ENCODE results near the gene CCL15.

Gene CCL15

DNA sequence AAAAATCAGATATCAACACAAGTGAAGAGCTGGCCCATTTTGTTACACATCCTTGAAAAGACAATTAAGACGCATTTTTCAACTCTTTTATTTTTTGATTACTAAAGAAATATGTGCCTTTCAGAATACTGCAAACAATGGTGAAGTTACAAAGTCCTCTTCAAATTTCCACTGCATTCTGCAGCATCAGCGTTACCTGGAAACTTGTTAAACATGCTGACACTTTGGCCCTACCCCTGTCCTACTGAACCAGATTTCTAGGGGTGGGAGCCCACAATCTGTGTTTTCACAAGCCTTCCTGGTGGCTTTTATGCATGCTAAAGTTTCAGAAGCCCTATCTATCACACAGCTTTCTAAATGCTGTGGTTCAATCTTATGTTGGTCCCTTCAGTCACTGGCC, 10.3 kb downstream of the CCL15 start:
- DNase-seq (ENCODE audit: low spot score) = no peak

GRCh38 chr17:35988164-35988563, 13.2 kb downstream of the CCL15 start:
- no peak for DNase-seq (ENCODE audit: low spot score)

GRCh38 chr17:35986643-35987042, 14.7 kb downstream of the CCL15 start, which contains the start of gene CCL14:
Gene CCL14, minus strand, starts transcription at chr17:35986729. Its CDS starts 80 bp downstream, at chr17:35986649.
- no peak for DNase-seq (ENCODE audit: low spot score)

- DNase-seq (ENCODE audit: low spot score) = no peak
Observed at GRCh38 chr17:35984140-35984539, 17.2 kb downstream of the CCL15 start.

DNA sequence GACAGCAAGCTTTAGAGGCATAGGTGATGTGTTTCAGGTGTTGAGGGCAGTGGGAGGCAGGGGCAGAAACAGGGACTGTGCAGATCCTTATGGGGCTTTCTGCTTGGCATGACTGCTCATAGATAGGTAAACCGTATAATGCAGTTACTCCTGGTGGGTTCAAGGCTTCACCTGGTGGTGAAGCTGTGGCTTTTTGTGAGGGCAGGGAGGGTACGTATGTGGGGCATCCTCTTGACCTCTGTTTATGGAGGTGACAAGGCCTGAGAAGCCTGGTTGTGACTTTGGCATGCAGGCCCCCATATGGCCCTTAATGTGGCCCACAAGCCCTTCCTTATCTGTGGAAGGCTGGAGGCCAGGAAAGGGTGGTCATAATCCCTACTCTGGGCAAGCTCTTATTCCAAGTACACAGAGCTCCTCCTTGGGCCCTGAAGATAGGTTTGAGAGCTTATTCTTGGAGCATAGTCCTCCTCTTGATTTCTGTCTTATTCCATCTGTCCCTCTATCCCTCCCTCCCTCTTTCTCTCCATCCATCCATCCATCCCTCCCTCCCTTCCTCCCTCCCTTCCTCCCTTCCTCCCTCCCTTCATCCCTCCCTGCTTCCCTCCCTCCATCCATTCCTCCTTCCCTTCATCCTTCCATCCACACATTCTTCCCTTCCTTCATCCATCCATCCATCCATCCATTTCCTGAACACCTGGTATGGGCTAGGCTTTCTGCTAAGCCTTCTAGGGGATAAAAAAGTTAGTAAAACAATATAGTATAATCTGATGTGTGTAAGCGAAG, 18.8 kb downstream of the CCL15 start:
- no peak for DNase-seq (ENCODE audit: low spot score)

- DNase-seq (ENCODE audit: low spot score) = no peak
Observed at GRCh38 chr17:35981908-35982330, 19.4 kb downstream of the CCL15 start.

DNA sequence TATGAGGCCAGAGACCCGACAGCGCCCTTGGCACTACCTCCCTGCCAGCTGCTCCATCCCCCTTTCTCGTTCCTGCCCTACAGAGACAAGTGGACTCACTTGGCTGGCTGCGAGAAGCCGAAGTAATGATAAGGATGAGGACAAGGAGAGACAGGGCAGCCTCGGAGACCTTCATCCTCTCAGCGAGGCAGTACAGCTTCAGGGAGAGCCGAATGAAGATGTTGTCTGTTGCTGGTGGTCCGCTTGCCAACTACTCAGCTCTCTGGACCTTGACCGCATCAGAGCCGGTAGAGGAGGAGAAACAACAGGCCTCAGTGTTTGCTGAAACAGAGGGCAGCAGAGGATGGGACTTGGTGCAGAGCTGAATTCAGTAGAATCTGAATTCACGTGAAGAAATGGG, 20.1 kb downstream of the CCL15 start, which contains the start of gene CCL16:
CCL16 (minus strand) TSS at position 252 of the 400 bp plus-strand sequence; CDS start at position 175, 77 bp downstream.
- no peak for DNase-seq (ENCODE audit: low spot score)

DNA sequence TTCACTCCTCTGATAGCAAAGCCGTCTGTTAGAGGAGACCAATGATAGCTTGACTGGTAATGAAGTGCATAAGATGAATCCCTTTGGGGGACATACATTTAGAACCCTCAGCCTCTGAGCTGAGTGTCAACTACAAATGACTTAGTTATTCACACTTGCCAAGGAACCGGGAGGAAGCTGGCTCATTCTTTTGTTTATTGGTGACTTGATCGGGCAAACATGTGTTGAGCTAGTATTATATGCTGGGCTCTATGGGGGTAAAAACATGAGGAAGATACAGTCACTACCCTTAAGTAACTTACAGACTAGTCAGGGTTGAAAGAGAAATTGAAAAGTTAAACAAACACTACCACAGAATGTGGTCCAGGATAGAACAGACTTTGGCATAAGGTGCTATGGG, 23.0 kb downstream of the CCL15 start:
- DNase-seq (ENCODE audit: low spot score) = no peak

DNA sequence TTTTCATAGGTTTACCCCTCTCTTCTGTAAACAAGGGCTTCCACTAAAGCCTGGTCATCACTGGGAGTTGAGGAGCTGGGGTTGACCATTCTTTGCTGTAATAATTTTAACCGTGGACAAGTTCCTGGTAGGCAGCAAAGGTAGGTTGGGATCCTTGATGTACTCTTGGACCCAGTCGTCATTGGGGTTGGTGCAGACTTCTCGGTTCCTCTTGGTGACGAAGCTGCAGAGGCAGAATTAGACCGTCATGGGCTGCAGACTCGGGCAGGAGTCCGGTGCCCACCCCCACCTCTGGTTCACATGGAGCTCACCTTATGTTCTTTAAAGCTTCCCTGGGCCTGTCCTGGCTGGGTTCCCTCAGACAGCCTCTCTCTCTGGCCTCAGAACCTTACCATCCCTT, 23.8 kb downstream of the CCL15 start:
- no peak for DNase-seq (ENCODE audit: low spot score)

DNA sequence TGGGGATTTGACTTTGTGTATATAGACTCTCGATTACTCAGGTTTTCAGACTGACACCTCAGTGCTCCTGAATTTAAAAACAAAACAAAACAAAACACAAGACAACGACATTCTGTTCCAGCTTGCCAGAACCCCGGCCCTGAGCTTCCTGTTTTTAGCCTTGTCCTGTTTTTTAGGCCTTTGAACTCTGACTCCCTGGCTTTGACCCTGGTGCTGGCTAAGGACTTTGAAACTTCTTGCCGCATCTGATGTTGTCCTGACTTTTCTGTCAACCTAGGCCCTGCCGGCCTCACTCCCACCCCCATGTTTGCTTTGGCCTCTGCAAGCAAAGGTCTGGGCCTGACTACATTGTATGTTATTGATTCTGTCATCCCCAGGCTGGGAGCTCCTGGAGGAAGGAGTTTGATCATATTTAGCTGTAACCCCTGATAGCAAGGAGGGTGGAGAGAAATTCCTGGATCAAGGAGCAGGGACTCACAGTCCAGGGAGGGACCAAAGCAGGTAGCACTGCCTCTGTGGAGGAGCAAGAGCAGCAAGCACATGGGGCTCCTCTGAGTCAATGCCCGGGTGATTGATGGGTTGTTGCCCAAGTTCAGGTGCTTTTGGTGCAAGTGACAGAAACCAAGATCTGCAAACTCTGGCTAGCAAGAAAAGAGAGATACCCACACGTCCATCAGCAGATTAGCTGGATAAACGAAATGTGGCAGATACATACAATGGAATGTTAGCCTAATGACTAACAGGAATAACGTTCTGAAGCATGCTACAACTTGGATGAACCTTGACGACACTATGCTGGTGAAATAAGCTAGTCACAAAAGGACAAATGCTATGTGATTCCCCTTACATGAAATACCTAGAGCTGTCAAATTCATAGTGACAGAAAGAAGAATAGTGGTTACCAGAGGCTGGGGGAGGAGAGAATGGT, 27.8 kb downstream of the CCL15 start:
- DNase-seq (ENCODE audit: low spot score) = no peak

- DNase-seq (ENCODE audit: low spot score) = no peak
Observed at GRCh38 chr17:35972945-35973332, 28.4 kb downstream of the CCL15 start.

- DNase-seq (ENCODE audit: low spot score) = no peak
Observed at GRCh38 chr17:35972535-35972934, 28.8 kb downstream of the CCL15 start.

- no peak for DNase-seq (ENCODE audit: low spot score)
Observed at GRCh38 chr17:35972066-35972465, 29.3 kb downstream of the CCL15 start.

DNA sequence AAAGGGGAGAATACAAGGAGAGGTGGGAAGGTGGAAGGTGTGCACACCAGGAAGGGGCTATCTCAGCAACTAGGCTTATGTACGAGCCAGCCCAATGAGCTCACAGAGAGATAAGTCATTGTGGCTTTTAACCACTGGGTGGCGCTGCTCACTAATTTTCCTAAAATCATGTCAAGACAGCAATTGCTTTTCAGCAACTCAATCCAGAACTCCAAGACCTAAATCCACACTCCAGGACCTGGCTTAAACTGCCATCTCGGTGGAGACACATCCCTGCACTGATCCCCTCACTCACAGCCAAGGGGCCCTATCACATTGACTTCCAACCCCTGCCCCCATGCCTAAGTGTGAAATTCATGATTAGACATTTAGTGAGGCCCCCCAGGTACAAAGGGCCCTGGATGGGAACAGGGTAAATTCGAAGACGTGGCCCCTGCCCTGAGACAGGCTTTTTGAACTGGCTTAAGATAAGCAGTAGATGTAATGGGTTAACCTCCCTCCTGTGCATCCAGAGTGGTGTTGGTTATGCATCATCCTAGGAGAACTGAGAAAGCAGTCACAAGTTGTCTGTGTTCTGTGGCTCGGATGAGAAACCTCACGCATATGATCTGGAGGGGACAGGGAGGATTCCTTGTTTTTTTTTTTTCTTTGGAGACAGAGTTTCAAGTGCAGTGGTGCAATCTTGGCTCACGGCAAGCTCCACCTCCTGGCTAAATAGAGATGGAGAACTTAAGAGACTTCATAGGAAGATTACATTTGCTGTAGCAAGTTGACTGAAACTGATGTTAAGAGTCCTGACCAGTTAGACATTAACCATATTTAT, 31.6 kb downstream of the CCL15 start:
- peak; percentile 90 for DNase-seq (ENCODE audit: low spot score)

- DNase-seq (ENCODE audit: low spot score) = no peak
Observed at GRCh38 chr17:35968520-35969054, 32.8 kb downstream of the CCL15 start.

- no peak for DNase-seq (ENCODE audit: low spot score)
Observed at GRCh38 chr17:35965272-35965671, 36.1 kb downstream of the CCL15 start.

GRCh38 chr17:35963663-35964062, 37.7 kb downstream of the CCL15 start:
- DNase-seq (ENCODE audit: low spot score) = no peak

DNA sequence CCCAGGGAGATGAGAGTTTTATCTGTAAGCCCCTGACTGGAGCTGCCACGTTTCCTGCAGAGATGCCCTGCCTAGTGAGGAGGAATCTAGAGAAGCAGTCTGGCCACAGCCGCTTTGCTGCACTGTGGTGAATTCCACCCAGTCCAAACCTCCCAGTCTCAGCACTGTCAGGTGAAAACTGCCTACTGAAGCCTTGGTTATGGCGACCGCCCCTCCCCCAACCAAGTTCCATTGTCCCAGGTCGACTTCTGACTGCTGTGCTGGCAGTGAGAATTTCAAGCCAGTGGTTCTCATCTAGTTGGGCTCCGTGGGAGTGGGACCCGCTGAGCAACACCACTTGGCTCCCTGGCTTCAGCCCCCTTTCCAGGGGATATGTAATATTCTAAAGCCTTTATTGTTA, 47.6 kb downstream of the CCL15 start:
- no peak for DNase-seq (ENCODE audit: low spot score)

DNA sequence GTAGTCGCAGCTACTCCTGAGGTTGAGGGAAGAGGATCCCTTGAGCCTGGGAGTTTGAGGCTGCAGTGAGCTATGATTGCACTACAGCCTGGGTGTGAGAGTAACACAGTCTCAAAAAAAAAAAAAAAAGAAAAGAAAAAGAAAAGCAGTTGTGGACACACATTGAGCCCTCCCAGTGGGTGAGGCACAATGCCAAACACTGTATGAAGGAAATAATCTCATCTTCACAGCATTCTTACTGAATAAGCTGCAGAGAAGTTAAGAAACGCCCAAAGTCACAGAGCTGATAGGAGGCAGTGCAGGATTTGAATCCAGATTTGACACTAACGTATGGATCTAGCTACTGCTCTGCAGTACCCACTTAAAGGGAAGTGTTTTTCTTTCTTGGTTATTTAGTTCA, 52.0 kb downstream of the CCL15 start:
- DNase-seq (ENCODE audit: low spot score) = no peak

DNA sequence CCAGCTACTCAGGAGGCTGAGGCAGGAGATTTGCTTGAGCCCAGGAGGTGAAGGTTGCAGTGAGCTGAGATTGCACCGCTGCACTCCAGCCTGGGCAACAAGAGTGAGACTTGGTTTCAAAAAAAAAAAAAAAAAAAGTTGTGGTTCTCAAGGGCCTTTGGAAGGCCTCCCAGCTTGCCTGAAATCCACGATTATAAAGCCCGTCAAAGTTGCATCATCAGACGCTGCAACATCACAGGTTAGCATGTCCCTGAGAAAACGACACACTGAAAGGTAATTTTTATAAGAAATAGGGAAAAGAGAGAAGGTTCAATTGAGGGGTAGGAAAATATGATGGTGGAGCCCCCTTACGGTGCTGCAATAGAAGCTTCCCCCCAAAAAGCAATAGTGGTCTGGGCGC, 53.3 kb downstream of the CCL15 start:
- no peak for DNase-seq (ENCODE audit: low spot score)

Data from ecto neural progenitor cell (in vitro differentiated cells).